Thymus (tissue), 11 donors: ENCODE results near the gene RCAN1. TPM values are rescaled to one million over a fixed set of nuclear protein-coding genes. Genes with fewer than 3 reads are reported as not detected.

Experiments
- DNase-seq, 9 donors: peaks; one replicate each; pipeline ENCODE4 v3.0.0-alpha.2; 2013; ENCODE audit warnings: low spot score in 9 of 9, low read depth in 6 of 9, missing footprints in 1 of 9
- H3K27ac ChIP-seq, 2 donors: one replicate each; pipeline ENCODE4 v1.5.1; 2013; ENCODE audit warnings: control low read depth in 1 of 2, low read depth in 1 of 2, low read length in 1 of 2, mild to moderate bottlenecking in 1 of 2, moderate library complexity in 1 of 2
- H3K27me3 ChIP-seq, 2 donors: one replicate each; pipeline ENCODE4 v1.5.1; 2013; ENCODE audit warnings: low read length in 1 of 2; ENCODE audit not compliant: control insufficient read depth in 2 of 2, insufficient read depth in 1 of 2
- H3K36me3 ChIP-seq, 2 donors: one replicate each; pipeline ENCODE4 v1.5.1; 2013; ENCODE audit warnings: low read length in 1 of 2, mild to moderate bottlenecking in 1 of 2, moderate library complexity in 1 of 2; ENCODE audit not compliant: control insufficient read depth in 2 of 2, insufficient read depth in 2 of 2
- H3K4me1 ChIP-seq, 2 donors: one replicate each; pipeline ENCODE4 v1.5.1; 2013; ENCODE audit warnings: low read length in 2 of 2; ENCODE audit not compliant: control insufficient read depth in 2 of 2, insufficient read depth in 2 of 2
- H3K4me3 ChIP-seq, 2 donors: one replicate each; pipeline ENCODE4 v1.5.1; 2013; ENCODE audit warnings: low read length in 2 of 2, control low read depth in 1 of 2, mild to moderate bottlenecking in 1 of 2
- H3K9me3 ChIP-seq, 2 donors: one replicate each; pipeline ENCODE4 v1.5.1; 2013; ENCODE audit warnings: low read length in 1 of 2, mild to moderate bottlenecking in 1 of 2; ENCODE audit not compliant: control insufficient read depth in 2 of 2, insufficient read depth in 1 of 2
- WGBS: extraction: QIAGEN DNeasy Blood & Tissue Kit; methylation state at CpG from one replicate; pipeline ENCODE4 v1.1.7; 2013; 5-methylcytosine and 5-hydroxymethylcytosine counted together
- polyA plus RNA-seq: library from polyadenylated mRNA; stranded (reverse); fragments of 200-250 nt; gene quantifications from one replicate; pipeline ENCODE4 v1.2.3, GENCODE V29; 2013
- total RNA-seq: library from RNA; stranded (reverse); fragments of 120-200 nt; gene quantifications from one replicate; pipeline ENCODE4 v1.2.4, GENCODE V29; 2013
- donor health status: healthy.

RCAN1 gene
- total and polyA plus RNA-seq, 2 donors = 37.9 to 41.7 TPM

- WGBS = 35% methylated on average over 6 of the region's 6 CpGs
- Histone ChIP-seq H3K27ac (no peak overlapping the region), H3K36me3 (no peaks in the 10 kb centered on the region), H3K4me3 (no peak overlapping the region), H3K4me1 (no peaks in the 10 kb centered on the region), H3K27me3 (no peaks in the 10 kb centered on the region), H3K9me3 (no peaks in the 10 kb centered on the region)
- peak in 6 of 9 donors; percentile 59 to 85 (median 76) for DNase-seq
Measured at GRCh38 chr21:34630536-34631143, 15.7 kb upstream of the RCAN1 start.

- 98% methylated on average over 8 of the region's 8 CpGs for WGBS
Measured at GRCh38 chr21:34626131-34626530, 11.2 kb upstream of the RCAN1 start.

GRCh38 chr21:34625030-34625593, 10.2 kb upstream of the RCAN1 start:
- DNase-seq = no peak
- Histone ChIP-seq H3K36me3 (no peaks in the 10 kb centered on the region), H3K4me3 (no peak overlapping the region), H3K9me3 (no peaks in the 10 kb centered on the region), H3K27me3 (no peaks in the 10 kb centered on the region), H3K4me1 (peaks cover 16 to 25% of the 10 kb centered on the region in 2 donors), H3K27ac (no peak overlapping the region)
- WGBS = 97% methylated on average over 6 of the region's 6 CpGs

More at GRCh38 chr21:34626131-34626530, 11.2 kb upstream of the RCAN1 start:
- Histone ChIP-seq H3K9me3 (no peaks in the 10 kb centered on the region), H3K4me3 (no peak overlapping the region), H3K36me3 (no peaks in the 10 kb centered on the region), H3K27me3 (no peaks in the 10 kb centered on the region), H3K27ac (no peak overlapping the region), H3K4me1 (peaks cover 7 to 16% of the 10 kb centered on the region in 2 donors)
- no peak for DNase-seq

DNA sequence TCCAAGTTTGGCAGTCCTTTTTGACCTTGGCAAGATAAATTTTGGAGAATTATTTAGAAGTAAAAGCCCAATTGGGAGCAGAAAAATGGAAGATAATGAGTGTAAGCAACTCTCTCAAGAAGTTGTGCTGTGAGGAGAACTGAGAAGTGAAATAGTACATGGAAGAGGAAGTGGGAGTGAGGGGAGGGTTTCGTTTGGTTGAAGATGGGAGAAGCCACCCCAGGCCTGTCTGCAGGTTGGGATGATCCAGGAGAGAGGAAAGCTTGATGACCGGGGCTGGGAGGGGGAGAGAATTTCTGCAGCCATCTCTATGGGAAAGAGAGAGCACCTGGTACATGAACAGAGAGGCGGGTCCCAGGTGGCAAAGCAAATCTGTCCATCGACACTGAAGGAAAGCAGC, 8.6 kb upstream of the RCAN1 start:
- DNase-seq = no peak

GRCh38 chr21:34621434-34622350, 6.8 kb upstream of the RCAN1 start:
- Histone ChIP-seq H3K27me3 (no peaks in the 10 kb centered on the region), H3K4me1 (peaks cover 26 to 53% of the 10 kb centered on the region in 2 donors), H3K27ac (no peak overlapping the region), H3K4me3 (no peak overlapping the region), H3K36me3 (no peaks in the 10 kb centered on the region), H3K9me3 (no peaks in the 10 kb centered on the region)
- WGBS = over 99% methylated on average over 4 of the region's 4 CpGs
- no peak for DNase-seq

More for the DNA sequence above, 8.6 kb upstream of the RCAN1 start:
- H3K27me3 ChIP-seq = no peaks in the 10 kb centered on the region
- peaks cover 25 to 35% of the 10 kb centered on the region in 2 donors for H3K4me1 ChIP-seq
- H3K4me3 ChIP-seq = no peak overlapping the region
- H3K27ac ChIP-seq = no peak overlapping the region
- H3K36me3 ChIP-seq = no peaks in the 10 kb centered on the region
- H3K9me3 ChIP-seq = no peaks in the 10 kb centered on the region
- WGBS = 85% methylated on average over 4 of the region's 4 CpGs

GRCh38 chr21:34619841-34620665, 5.1 kb upstream of the RCAN1 start:
- Histone ChIP-seq H3K36me3 (no peaks in the 10 kb centered on the region), H3K9me3 (no peaks in the 10 kb centered on the region), H3K27me3 (no peaks in the 10 kb centered on the region), H3K4me3 (no peak overlapping the region), H3K4me1 (peaks cover 31 to 59% of the 10 kb centered on the region in 2 donors), H3K27ac (peak overlapping the region; percentile 46 to 92)
- 65% methylated on average over 8 of the region's 8 CpGs for WGBS
- peak in 2 of 9 donors; percentile 35 to 70 for DNase-seq

DNA sequence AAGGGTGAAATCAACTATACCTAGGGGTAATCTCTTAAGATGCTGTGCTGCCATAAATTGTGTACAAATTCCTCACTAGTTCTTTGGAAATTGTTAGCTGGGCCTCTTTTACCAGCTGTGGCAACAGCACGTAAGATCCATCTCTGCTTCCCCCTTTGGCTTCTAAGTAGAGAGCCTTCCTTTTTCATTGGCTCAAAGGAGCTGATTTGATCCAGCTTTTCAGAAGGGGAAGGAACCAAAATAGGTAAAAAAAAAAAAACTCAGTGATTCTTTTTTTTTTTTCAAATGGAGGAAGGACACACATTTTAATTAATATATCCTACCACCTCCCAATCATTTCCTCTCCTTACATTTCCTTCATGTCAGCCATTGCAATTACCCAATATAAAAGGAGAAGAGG, 4.0 kb upstream of the RCAN1 start:
- Histone ChIP-seq H3K27me3 (no peaks in the 10 kb centered on the region), H3K4me1 (peaks cover 35 to 60% of the 10 kb centered on the region in 2 donors), H3K36me3 (no peaks in the 10 kb centered on the region), H3K27ac (peak overlapping the region; percentile 77 to 92), H3K4me3 (no peak overlapping the region), H3K9me3 (no peaks in the 10 kb centered on the region)
- 25% methylated on average over 1 of the region's 1 CpG for WGBS
- DNase-seq = peak in 1 of 9 donors; percentile 42

- H3K9me3 ChIP-seq = no peaks in the 10 kb centered on the region
- peaks cover 40 to 59% of the 10 kb centered on the region in 2 donors for H3K4me1 ChIP-seq
- H3K36me3 ChIP-seq = no peaks in the 10 kb centered on the region
- peak overlapping the region; percentile 72 to 92 for H3K27ac ChIP-seq
- 55% methylated on average over 8 of the region's 8 CpGs for WGBS
- no peak overlapping the region for H3K4me3 ChIP-seq
- DNase-seq = peak in 3 of 9 donors; percentile 51 to 81 (median 60)
- H3K27me3 ChIP-seq = no peaks in the 10 kb centered on the region
Measured at GRCh38 chr21:34617753-34618339, 2.9 kb upstream of the RCAN1 start.
